ENCODE measurements around the gene HOXC11.
A peak's percentile ranks its signal among the peaks of the same experiment; 100 is the strongest.

The HOXC11 gene

GRCh38 chr12:53958128-53958527 is 14.8 kb upstream of the HOXC11 start:
- no peak for DNase-seq (ENCODE audit: low spot score)

DNA sequence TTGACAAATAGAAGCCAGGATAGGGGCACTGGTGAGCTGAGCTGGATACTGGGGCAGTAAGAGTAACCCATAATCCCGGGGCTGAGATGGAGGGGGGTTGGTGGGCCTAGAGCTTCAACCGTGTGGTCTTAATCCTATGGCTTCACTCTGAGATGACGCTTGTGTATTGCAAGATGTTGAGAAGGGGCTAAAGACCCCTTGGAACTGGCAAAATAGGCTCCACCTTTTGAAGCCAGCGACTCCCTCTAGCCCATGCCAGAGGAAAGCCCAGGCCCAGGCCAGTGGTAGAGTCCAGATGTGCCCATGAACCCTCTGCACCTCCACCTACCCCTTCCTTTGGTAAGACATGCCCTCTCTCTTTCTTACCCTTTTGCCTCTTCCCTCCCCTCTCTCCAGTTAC is 13.6 kb upstream of the HOXC11 start:
- DNase-seq (ENCODE audit: low spot score) = no peak

DNA sequence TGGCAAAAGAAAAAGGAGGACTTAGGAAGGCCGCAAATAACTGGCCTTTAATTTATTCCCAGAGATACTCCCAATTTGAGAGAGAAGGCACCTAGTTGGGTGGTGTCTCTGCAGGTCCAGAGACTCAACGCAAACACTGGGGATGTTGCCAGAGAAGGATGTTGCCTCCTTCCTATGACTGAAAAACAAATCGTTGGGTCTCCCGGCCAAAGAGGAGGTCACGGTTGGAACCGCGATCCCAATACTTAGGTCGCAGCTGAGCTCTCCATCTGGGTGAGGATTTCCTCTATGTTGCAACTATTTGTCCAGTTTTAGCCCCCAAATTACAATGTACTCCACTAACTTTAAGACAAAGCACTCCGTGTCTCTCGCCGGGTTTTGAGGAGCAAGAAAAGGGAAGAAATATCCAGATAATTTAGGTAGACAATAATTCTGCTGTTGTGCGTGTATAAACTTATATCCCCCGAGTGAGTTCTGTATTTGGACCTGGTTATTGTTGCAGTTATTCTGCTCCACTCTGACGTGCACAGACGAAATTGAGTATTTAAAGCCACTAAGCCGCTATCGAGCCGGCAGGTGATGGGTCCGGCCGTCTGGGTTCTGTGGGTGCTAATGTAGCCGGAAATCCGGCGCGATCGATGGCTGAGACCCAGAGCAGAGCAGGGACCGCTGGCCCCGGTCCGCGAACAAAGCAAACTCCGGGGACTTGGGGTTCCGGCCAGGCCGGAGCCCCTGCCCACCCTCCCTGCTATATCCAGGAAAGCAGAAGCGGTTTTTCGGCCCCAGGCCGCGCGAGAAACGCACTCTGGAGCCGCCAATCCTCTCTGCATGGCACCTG is 12.5 kb upstream of the HOXC11 start:
- DNase-seq (ENCODE audit: low spot score) = no peak

GRCh38 chr12:53961025-53961761 is 11.7 kb upstream of the HOXC11 start:
- DNase-seq (ENCODE audit: low spot score) = no peak

DNA sequence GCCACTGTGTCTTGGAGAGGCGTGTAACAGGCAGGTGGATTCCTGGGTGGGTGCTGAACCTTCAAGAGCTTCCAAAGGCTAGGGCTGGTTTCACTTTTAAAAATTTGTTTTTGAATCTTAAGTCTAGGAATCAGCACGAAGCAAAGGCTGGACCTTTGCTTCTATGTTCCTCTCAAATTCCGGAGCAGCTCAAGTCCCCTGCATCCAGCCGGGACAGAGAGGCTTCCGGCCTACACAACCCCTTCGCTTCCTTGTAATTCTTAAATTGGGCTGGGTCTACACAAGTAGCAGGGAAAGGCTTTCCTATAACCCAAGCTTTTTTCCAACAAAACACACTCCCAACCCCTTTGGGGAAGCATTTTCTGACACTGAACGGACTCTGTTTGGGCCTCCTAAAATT is 9.9 kb upstream of the HOXC11 start:
- DNase-seq (ENCODE audit: low spot score) = no peak

- no peak for DNase-seq (ENCODE audit: low spot score)
Observed at GRCh38 chr12:53963434-53964314, 9.3 kb upstream of the HOXC11 start.

- DNase-seq (ENCODE audit: low spot score) = no peak
Observed at GRCh38 chr12:53964315-53964713, 8.6 kb upstream of the HOXC11 start.

GRCh38 chr12:53965281-53966084 is 7.4 kb upstream of the HOXC11 start:
- no peak for DNase-seq (ENCODE audit: low spot score)

DNA sequence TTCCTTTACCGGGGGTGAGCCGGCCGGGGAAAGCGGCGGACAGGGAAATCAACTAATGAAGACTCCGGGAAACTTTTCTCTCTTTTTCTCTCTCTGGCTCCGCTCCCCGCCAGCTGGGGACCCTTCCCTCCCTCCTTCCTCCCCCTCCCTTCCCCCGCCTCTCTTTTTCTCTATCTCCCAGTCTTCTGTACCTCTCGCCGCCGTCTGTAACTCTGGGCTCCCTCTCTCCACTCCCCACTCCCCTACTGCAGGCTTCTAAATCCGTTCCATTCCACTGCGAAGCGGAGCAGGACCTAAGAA is 6.9 kb upstream of the HOXC11 start:
- DNase-seq (ENCODE audit: low spot score) = no peak

GRCh38 chr12:53966385-53967133 is 6.4 kb upstream of the HOXC11 start:
- DNase-seq (ENCODE audit: low spot score) = no peak

DNA sequence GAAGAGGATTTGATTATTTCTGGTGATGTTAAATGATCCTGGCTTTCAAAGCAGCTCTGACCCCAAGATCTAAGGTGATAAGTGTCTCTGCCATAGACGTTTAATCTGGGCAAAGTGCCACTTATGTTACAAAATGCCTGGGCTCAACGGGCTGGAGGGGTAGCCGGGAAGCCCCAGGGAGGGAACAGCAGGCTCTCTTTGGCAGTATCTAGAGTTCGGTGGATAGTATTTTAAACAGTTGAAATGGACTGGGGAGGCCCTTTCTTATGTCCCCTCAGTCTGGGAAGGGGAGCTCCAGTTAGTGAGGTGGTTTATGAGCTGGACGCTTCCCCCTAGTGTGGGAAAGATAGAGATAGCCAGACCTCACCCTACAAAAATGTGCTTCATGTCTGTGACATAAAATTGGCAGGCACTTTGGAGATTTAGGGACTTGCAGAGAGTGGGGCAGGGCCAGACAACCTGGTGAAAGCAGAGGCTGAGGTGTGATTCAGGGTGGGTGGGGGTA is 5.5 kb upstream of the HOXC11 start:
- no peak for DNase-seq (ENCODE audit: low spot score)

GRCh38 chr12:53968214-53969127 is 4.5 kb upstream of the HOXC11 start:
- no peak for DNase-seq (ENCODE audit: low spot score)

GRCh38 chr12:53969588-53970259 is 3.2 kb upstream of the HOXC11 start:
- DNase-seq (ENCODE audit: low spot score) = no peak

DNA sequence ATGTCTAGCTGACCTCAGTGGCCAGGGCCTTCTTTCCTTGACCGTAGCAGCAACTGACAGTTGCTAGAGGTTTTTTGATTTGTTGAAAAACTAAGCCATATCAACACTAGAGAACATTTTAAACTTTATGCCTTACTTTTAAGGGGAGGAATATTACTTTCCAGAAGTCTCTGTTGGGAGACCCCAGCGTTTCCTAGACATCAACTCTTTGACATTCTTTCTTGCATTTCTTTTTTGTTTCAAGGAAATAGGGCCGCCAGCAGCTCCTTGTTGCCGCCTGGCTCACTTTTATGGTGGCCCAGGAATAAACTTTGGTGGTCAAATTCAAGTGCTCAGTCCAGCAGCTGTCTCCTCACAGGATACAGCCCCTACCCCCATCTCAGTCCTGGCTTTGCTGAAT is 2.5 kb upstream of the HOXC11 start:
- no peak for DNase-seq (ENCODE audit: low spot score)

GRCh38 chr12:53971129-53971528 is 1.8 kb upstream of the HOXC11 start:
- no peak for DNase-seq (ENCODE audit: low spot score)

DNA sequence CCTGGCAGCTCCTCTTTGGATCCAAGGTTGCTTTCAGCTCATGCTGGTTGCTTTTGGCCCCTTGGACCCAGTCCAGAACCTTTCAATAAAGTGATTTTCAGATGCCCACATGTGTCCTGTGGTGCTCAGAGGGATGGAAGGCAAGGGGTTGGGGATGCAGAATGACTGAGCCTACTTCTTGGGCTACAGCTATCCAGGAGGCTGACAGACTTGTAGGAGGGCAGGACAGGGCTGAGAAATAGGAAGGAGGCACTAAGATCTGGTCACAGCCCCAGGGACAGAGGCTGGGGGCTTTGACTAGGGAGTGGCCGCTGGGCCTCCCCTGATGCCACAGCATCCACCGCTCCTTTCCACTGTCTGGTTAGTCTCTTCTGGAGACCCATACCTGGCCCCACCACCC is 1.2 kb upstream of the HOXC11 start:
- DNase-seq (ENCODE audit: low spot score) = no peak

- peak; percentile 63 for DNase-seq (ENCODE audit: low spot score)
Observed at GRCh38 chr12:53972152-53972702, 699 bp upstream of the HOXC11 start.

GRCh38 chr12:53973236-53974042 is 513 bp downstream of the HOXC11 start:
- peak; percentile 60 for DNase-seq (ENCODE audit: low spot score)
